ENCODE results near the gene MPO. TPM values are rescaled to one million over a fixed set of nuclear protein-coding genes. Genes with fewer than 3 reads are reported as not detected.

The MPO gene
- total RNA-seq, 1 experiment from 2014 or later, result not detected

- DNase-seq (ENCODE audit: low spot score) (no peak), ATAC-seq (no peak)
- POLR2A ChIA-PET, result interaction anchor here (1.9 kb wide), 1 partner anchor 95 kb away, joined by 9 read pairs; the partner anchor contains the start of gene RNF43
- CTCF ChIA-PET, result interaction anchor here (0.7 to 2.7 kb wide), 7 partner anchors 9 to 127 kb away, joined by 3 to 17 read pairs (median 4); partner anchors contain the start of gene RNF43
- peaks cover 24% of the 10 kb centered on the region for H3K4me1 Mint-ChIP-seq
- H3K4me3 Mint-ChIP-seq, result no peak overlapping the region
- no peak overlapping the region for H3K27ac Mint-ChIP-seq
- H3K27me3 Mint-ChIP-seq (ENCODE audit: low read depth), result peaks cover 47% of the 10 kb centered on the region
- TF ChIP-seq ERG (CRISPR knock-in tag; IDR thresholded peaks at IDR 0.05) (no peak), ELF4 (CRISPR knock-in tag; IDR thresholded peaks at IDR 0.05; ENCODE audit: low read depth) (no peak), SMAD4 (CRISPR knock-in tag; IDR thresholded peaks at IDR 0.05) (no peak), IRF2 (CRISPR knock-in tag; IDR thresholded peaks at IDR 0.05; ENCODE audit: borderline replicate concordance, low read depth) (no peak), ZNF121 (CRISPR knock-in tag; IDR thresholded peaks at IDR 0.05) (no peak), FOXP1 (CRISPR knock-in tag; IDR thresholded peaks at IDR 0.05; ENCODE audit: borderline replicate concordance) (no peak), ZNF416 (CRISPR knock-in tag; IDR thresholded peaks at IDR 0.05) (no peak), NR3C1 (CRISPR knock-in tag; conservative IDR thresholded peaks at IDR 0.05; ENCODE audit: low read depth) (no peak), RORB (CRISPR knock-in tag; IDR thresholded peaks at IDR 0.05) (no peak), NR2C2 (CRISPR knock-in tag; IDR thresholded peaks at IDR 0.05) (no peak), GABPB1 (CRISPR knock-in tag; IDR thresholded peaks at IDR 0.05) (no peak), PRRX2 (CRISPR knock-in tag; IDR thresholded peaks at IDR 0.05) (no peak)
- TF ChIP-seq, protein P1, sequence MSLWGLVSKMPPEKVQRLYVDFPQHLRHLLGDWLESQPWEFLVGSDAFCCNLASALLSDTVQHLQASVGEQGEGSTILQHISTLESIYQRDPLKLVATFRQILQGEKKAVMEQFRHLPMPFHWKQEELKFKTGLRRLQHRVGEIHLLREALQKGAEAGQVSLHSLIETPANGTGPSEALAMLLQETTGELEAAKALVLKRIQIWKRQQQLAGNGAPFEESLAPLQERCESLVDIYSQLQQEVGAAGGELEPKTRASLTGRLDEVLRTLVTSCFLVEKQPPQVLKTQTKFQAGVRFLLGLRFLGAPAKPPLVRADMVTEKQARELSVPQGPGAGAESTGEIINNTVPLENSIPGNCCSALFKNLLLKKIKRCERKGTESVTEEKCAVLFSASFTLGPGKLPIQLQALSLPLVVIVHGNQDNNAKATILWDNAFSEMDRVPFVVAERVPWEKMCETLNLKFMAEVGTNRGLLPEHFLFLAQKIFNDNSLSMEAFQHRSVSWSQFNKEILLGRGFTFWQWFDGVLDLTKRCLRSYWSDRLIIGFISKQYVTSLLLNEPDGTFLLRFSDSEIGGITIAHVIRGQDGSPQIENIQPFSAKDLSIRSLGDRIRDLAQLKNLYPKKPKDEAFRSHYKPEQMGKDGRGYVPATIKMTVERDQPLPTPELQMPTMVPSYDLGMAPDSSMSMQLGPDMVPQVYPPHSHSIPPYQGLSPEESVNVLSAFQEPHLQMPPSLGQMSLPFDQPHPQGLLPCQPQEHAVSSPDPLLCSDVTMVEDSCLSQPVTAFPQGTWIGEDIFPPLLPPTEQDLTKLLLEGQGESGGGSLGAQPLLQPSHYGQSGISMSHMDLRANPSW (CRISPR knock-in tag; conservative IDR thresholded peaks at IDR 0.05; ENCODE audit: low read depth), result no peak
- 0 out of 2 replicates have a peak, but pooled peaks cover 3% of the 10 kb centered on the region for H3K36me3 Mint-ChIP-seq
- H3K9me3 Mint-ChIP-seq, result no peaks in the 10 kb centered on the region
Observed at GRCh38 chr17:58321571-58322525, 41.1 kb upstream of the MPO start.

GRCh38 chr17:58320570-58321323 lies 40.0 kb upstream of the MPO start:
- Mint-ChIP-seq H3K9me3 (no peaks in the 10 kb centered on the region), H3K4me1 (peaks cover 18% of the 10 kb centered on the region), H3K27ac (no peak overlapping the region), H3K27me3 (ENCODE audit: low read depth) (peaks cover 44% of the 10 kb centered on the region), H3K36me3 (0 out of 2 replicates have a peak, but pooled peaks cover 3% of the 10 kb centered on the region), H3K4me3 (no peak overlapping the region)
- POLR2A ChIA-PET, result interaction anchor here (0.7 kb wide), 1 partner anchor 144 kb away, joined by 6 read pairs; no protein-coding TSS in a partner anchor
- CTCF ChIA-PET, result interaction anchor here (1.3 to 8.3 kb wide), 2 partner anchors 8 to 15 kb away, joined by 3 to 97 read pairs; no protein-coding TSS in a partner anchor
- DNase-seq (ENCODE audit: low spot score), result no peak
- no peak for TF ChIP-seq ZNF121 (CRISPR knock-in tag; IDR thresholded peaks at IDR 0.05)
- TF ChIP-seq, protein P2, sequence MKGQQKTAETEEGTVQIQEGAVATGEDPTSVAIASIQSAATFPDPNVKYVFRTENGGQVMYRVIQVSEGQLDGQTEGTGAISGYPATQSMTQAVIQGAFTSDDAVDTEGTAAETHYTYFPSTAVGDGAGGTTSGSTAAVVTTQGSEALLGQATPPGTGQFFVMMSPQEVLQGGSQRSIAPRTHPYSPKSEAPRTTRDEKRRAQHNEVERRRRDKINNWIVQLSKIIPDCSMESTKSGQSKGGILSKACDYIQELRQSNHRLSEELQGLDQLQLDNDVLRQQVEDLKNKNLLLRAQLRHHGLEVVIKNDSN (CRISPR knock-in tag; IDR thresholded peaks at IDR 0.05), result no peak
- TF ChIP-seq, protein P1 (CRISPR knock-in tag; conservative IDR thresholded peaks at IDR 0.05; ENCODE audit: low read depth), result no peak
- TF ChIP-seq, protein P3, sequence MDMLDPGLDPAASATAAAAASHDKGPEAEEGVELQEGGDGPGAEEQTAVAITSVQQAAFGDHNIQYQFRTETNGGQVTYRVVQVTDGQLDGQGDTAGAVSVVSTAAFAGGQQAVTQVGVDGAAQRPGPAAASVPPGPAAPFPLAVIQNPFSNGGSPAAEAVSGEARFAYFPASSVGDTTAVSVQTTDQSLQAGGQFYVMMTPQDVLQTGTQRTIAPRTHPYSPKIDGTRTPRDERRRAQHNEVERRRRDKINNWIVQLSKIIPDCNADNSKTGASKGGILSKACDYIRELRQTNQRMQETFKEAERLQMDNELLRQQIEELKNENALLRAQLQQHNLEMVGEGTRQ (CRISPR knock-in tag; IDR thresholded peaks at IDR 0.05), result no peak
- no peak for ATAC-seq
